Raji (cell line): ENCODE measurements around the gene BMP6.

Source experiments
- POLR2A ChIP-seq: IDR thresholded peaks from 2 replicates; pipeline ENCODE4 v1.6.1; 2011; ENCODE audit warnings: low read depth, low read length, control low read depth; ENCODE audit not compliant: insufficient read depth

The BMP6 gene

DNA sequence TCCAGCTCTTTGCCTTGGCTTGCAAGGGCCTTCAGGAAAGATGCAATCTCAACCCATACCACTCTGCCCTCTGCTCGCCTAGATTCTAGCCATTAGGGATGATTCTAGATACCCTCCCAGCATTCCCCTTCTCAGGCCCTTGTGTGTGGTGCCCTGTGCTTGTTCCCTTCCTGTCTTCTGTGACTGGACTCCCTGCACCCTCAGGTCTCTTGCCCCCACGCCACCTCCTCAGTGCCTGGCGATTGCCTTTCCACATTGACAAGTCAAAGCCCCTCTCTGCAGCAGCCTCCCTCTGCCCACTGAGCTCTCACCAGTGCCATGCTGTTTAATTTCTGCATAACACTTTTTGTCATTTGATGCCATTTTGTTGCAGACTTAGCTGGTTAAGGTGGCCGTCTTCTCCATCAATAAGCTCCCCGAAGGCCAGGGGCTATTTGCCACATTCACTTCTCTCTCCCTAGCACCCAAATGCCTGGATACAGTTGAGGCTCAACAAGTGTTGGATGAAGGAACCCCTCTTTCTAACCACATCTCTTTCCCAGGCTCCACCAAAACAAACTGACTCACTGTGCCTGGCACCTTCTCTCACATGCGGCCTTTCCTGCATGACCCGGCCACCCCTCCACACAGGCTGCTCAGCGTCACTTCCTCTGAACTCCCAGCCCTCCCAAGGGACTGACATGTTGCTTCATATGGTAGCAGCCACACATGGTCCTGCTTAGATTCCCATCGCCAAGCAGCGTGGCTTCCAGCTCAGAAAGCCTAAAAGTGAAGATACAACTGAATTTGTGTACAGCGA lies 189.3 kb downstream of the BMP6 start:
- no peak; the same call in 1 of the 2 replicates for TF ChIP-seq POLR2A

DNA sequence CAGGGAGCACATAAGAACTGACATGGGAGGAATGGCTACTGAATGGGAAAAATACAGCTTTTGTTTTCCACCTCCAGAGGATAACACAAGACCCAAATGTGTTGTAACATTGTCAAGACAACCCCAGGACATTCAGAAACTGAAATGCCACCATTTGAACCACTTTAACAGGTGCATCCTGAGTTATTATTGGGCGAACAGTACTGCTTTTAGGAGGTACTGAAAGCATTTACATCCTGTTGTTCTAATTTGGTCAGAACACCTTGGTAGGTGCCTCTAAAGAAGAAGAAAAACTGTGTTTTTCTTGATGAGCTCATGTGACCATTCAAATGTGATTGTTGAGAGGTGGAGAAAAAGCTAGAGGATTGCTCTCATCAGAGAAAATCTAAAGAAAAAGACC lies 191.1 kb downstream of the BMP6 start:
- TF ChIP-seq POLR2A: no peak

DNA sequence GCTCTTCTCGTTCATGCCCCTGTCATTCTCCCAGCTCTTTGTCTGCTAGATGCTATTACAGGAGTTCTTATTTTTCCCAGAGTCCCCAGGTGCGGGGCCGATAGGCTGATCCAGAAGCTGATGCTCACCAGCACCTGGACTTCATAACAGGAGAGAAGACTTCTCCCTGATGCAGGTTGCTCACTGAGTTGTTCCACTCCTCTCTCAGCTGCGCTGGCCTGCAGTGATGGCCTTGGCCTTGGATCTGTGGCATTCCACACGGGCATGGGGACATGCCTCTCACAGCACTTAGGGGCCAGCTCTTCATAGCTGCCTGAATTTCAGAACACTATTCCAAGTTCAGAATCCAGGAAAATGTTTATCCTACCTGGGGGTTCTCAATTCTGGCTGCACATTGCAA lies 191.8 kb downstream of the BMP6 start:
- no peak for TF ChIP-seq POLR2A

DNA sequence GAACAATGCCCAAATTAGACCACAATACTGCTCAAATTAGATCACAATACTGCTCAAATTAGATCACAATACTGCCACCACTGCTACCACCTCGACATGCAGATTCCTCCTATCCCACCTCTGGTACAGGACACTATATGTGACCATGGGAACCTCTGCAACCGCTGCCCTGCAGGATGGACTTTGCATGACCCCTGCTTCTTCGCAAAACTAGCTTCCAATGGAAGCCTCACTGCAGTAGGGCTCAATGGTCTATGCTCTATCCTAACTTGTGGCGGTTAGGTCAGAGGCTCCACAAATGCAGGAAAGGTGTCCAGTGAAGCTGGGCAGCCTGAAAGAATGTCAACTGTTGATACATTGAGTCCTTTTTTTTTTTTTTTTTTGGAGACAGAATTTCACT lies 192.5 kb downstream of the BMP6 start:
- no peak for TF ChIP-seq POLR2A

DNA sequence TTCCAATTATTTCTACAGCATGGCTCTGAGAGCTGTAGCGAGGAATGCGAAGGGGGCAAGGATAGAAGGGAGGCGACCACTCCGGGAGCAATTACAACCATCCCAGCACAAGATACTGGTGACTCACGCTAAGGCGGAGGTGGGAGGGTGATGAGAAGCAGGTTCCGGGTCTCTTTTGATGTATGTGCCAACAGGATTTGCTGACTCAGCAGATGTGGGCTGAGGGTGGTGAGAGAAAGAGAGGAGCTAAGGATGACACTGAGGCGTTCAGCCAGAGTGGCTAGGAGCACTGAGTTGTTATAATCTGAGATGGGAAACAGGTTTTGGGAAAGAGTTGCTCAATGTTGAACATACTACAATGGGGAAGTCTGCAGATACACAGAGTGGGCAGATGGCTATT lies 194.0 kb downstream of the BMP6 start:
- no peak for TF ChIP-seq POLR2A

DNA sequence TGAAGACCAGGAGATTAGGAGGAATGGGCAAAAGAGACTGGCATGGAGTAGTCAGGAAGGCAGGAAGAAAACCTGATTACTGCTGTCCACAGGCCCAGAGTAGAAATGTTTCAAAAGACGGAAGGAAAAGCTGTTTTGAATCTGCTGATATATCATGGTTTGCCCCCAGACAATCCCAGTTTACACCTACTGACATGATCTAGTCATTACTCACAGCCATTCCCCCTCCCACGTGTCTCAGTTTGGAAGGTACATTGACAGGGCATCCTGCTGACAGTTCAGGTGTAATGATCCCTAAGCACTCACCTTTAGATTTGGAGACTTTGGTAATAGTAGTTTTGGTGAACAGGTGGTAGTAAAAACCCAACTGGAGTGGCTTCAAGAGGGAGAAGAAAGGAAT lies 194.5 kb downstream of the BMP6 start:
- no peak for TF ChIP-seq POLR2A

DNA sequence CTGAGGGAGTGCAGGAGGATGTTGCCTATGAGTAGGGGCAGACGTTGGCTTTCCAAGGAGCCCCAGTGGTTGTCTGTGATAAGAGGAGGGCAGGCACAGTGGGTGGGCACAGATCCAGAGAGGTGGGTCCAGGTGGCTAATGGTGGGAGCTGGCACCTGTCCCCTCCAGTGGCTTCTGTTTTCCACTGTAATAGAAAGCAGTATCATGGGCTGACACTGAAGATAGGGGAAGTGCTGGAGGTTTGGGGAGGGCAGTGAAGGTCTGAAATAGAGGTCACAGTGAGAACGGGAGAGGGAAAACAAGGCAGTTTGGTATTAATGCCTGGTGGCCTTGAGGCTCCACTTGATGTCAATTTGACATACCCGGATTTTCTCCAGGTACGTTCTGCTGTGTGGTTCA lies 195.1 kb downstream of the BMP6 start:
- TF ChIP-seq POLR2A: no peak

DNA sequence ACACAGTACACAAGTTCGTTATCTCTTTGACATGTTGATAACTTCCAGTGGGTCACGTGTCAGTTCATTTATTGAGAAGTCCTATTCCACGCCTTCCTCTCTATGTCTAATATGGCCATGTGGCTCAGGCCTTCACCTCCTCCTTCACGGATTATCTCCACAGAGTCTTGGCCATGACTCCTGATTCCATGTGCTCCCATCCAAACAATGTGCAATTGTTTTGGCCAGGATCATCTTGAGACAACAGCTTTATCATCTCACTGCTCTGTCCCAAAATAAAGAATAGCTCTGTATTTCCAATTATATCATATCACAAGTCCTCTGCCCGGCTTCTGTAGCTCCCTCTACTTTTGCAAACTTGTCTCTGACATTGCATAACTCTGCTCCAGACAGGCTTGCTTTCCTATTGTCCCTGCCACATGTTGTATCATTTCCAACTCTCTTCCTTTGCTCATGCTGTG lies 195.8 kb downstream of the BMP6 start:
- no peak for TF ChIP-seq POLR2A

DNA sequence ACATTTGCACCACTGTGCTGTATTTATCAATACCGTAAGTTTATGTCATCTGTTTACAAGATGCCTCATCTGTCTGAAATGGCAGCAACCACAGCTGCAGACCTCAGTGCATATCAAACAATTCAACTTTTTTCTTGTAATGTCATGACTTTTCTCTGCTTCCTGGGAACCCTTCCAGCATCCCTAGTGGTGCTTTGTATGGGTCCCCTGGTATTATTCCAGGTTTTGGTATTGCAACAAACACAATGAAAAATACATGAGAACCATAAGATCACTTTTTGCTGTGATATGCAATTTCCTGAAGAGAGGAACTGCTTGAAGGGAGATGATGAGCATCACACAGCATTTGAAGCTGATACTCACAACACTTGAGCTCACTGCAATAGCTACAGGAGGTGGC lies 196.7 kb downstream of the BMP6 start:
- no peak for TF ChIP-seq POLR2A

DNA sequence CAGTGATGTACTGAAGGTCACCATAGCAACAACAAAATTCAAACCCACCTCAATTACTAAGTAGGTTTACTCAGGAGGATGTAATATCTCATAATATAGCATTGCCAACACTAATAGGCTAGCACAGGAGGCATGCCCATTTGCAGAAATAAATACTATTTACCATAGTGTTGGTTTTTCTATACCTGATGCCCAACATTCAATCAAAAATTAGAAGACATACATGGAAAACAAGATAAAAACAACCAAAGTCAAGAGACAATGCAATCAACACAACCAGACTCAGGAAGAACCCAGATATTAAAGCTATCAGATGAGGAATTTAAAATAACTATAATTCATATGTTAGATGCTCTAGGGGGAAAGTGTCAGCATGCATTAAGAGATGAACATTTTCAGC lies 199.0 kb downstream of the BMP6 start:
- no peak for TF ChIP-seq POLR2A
